DOHH2 (cell line): ENCODE measurements around the gene MGAT5.

Source experiments
- EZH2phosphoT487 ChIP-seq: fragments of 200-600 bp; sonication (generic); IDR thresholded peaks from 2 replicates; pipeline ENCODE4 v1.6.1; 2017; ENCODE audit warnings: borderline replicate concordance, mild to moderate bottlenecking, antibody characterized with exemption, low read length, moderate library complexity, mixed read lengths
- TF ChIP-seq, protein P1 (sequence below): fragments of 200-600 bp; sonication (generic); IDR thresholded peaks from one replicate; pipeline ENCODE4 v1.5.1; 2014; ENCODE audit warnings: antibody characterized with exemption, mild to moderate bottlenecking, low read depth, low read length; ENCODE audit not compliant: poor library complexity, severe bottlenecking

DNA sequence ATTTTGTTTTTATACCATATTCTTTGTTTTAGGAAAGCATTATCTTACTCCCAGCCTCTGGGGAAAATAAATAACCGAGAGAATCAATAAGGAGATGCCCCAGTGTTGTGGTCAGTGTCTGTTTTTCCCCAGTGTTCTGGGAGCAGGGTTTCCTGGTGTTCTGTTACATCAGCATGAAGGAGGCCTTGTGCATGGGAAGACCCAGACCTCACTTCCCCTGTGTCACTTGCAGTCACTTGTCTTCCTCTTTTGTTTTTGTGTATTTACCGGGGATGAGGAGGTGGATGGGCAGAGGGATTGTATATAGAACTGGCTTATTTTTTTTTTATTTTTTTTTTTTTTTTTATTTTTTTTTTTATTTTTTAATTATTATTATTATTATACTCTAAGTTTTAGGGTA is 45.0 kb upstream of the MGAT5 start:
- TF ChIP-seq, protein P1, sequence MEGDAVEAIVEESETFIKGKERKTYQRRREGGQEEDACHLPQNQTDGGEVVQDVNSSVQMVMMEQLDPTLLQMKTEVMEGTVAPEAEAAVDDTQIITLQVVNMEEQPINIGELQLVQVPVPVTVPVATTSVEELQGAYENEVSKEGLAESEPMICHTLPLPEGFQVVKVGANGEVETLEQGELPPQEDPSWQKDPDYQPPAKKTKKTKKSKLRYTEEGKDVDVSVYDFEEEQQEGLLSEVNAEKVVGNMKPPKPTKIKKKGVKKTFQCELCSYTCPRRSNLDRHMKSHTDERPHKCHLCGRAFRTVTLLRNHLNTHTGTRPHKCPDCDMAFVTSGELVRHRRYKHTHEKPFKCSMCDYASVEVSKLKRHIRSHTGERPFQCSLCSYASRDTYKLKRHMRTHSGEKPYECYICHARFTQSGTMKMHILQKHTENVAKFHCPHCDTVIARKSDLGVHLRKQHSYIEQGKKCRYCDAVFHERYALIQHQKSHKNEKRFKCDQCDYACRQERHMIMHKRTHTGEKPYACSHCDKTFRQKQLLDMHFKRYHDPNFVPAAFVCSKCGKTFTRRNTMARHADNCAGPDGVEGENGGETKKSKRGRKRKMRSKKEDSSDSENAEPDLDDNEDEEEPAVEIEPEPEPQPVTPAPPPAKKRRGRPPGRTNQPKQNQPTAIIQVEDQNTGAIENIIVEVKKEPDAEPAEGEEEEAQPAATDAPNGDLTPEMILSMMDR: no peak
- TF ChIP-seq EZH2phosphoT487: no peak
